CD14-positive monocyte (primary cell): ENCODE data around the gene IPO4. TPM values are rescaled to one million over a fixed set of nuclear protein-coding genes. Genes with fewer than 3 reads are reported as not detected.

Experiments used
- DNase-seq, 3 donors: peaks; one replicate each; pipeline ENCODE4 v3.0.0-alpha.2; 2011 to 2022
- H2AFZ ChIP-seq: 2 replicates; pipeline ENCODE4 v1.6.0; 2012; ENCODE audit warnings: mild to moderate bottlenecking, low read depth, low read length, inconsistent platforms; ENCODE audit not compliant: insufficient read depth, poor library complexity, severe bottlenecking
- H3K27ac ChIP-seq, 2 donors: 1 replicate in 1 of 2; 2 replicates in 1 of 2; pipeline ENCODE4 v1.5.1; 2012 to 2013; ENCODE audit warnings: low read length in 2 of 2, control low read depth in 1 of 2, inconsistent platforms in 1 of 2, low read depth in 1 of 2, mild to moderate bottlenecking in 1 of 2
- H3K27me3 ChIP-seq, 2 donors: one replicate each; pipeline versions ENCODE4 v1.6.0 to v1.6.1; 2011 to 2013; ENCODE audit warnings: low read length in 2 of 2; ENCODE audit not compliant: control insufficient read depth in 2 of 2, insufficient read depth in 2 of 2
- H3K36me3 ChIP-seq, 2 donors: replicated peaks in 1 of 2; 1 replicate in 1 of 2; 2 replicates in 1 of 2; pipeline versions ENCODE4 v1.5.1 to v1.6.1; 2012 to 2013; ENCODE audit warnings: low read length in 2 of 2, control low read depth in 1 of 2, inconsistent platforms in 1 of 2, mild to moderate bottlenecking in 1 of 2; ENCODE audit not compliant: insufficient read depth in 2 of 2, control insufficient read depth in 1 of 2
- H3K4me1 ChIP-seq, 2 donors: 1 replicate in 1 of 2; 2 replicates in 1 of 2; pipeline versions ENCODE4 v1.5.1 to v1.6.1; 2012 to 2013; ENCODE audit warnings: low read length in 2 of 2, control low read depth in 1 of 2, inconsistent platforms in 1 of 2, mild to moderate bottlenecking in 1 of 2, moderate library complexity in 1 of 2; ENCODE audit not compliant: insufficient read depth in 2 of 2, control insufficient read depth in 1 of 2
- H3K4me2 ChIP-seq: replicated peaks from 2 replicates; pipeline ENCODE3; 2012; ENCODE audit warnings: low read length, moderate library complexity, mild to moderate bottlenecking; ENCODE audit not compliant: poor library complexity, severe bottlenecking; ENCODE audit errors: extremely low read depth
- H3K4me3 ChIP-seq, 3 experiments: fragments of 200-600 bp in 1 of 3; sonication (generic) in 1 of 3; replicated peaks in 1 of 3; 1 replicate in 2 of 3; 2 replicates in 1 of 3; pipeline ENCODE4 v1.5.1; 2011 to 2013; ENCODE audit warnings: low read length in 3 of 3, mild to moderate bottlenecking in 3 of 3, control low read depth in 2 of 3, low read depth in 2 of 3, inconsistent platforms in 1 of 3, moderate library complexity in 1 of 3
- H3K79me2 ChIP-seq: 2 replicates; pipeline ENCODE4 v1.6.0; 2012; ENCODE audit warnings: mild to moderate bottlenecking, control low read depth, inconsistent platforms, low read length, moderate library complexity; ENCODE audit not compliant: insufficient read depth
- H3K9ac ChIP-seq: 2 replicates; pipeline ENCODE4 v1.6.0; 2017; ENCODE audit warnings: low read length, mild to moderate bottlenecking; ENCODE audit not compliant: insufficient read depth, poor library complexity, severe bottlenecking
- H3K9me3 ChIP-seq, 2 donors: replicated peaks in 1 of 2; 1 replicate in 1 of 2; 2 replicates in 1 of 2; pipeline versions ENCODE4 v1.5.1 to v1.6.1; 2012 to 2013; ENCODE audit warnings: low read length in 2 of 2, control low read depth in 1 of 2; ENCODE audit not compliant: control insufficient read depth in 1 of 2, insufficient read depth in 1 of 2
- H4K20me1 ChIP-seq: 2 replicates; pipeline ENCODE4 v1.6.0; 2012; ENCODE audit warnings: mild to moderate bottlenecking, low read length, control low read depth, moderate library complexity; ENCODE audit not compliant: insufficient read depth
- H3K27ac Mint-ChIP-seq, 7 donors: one replicate each; pipeline ENCODE4 v1.8.0; 2020; ENCODE audit warnings: mild to moderate bottlenecking in 7 of 7, mixed read lengths in 7 of 7, moderate library complexity in 6 of 7, inconsistent platforms in 2 of 7
- H3K27me3 Mint-ChIP-seq, 3 donors: one replicate each; pipeline ENCODE4 v1.8.0; 2021 to 2022; ENCODE audit warnings: low read depth in 3 of 3, mild to moderate bottlenecking in 3 of 3, mixed read lengths in 3 of 3, moderate library complexity in 3 of 3, inconsistent platforms in 1 of 3
- H3K36me3 Mint-ChIP-seq, 2 donors: one replicate each; pipeline ENCODE4 v1.8.0; 2020; ENCODE audit warnings: mixed read lengths in 2 of 2, inconsistent platforms in 1 of 2, mild to moderate bottlenecking in 1 of 2
- H3K4me1 Mint-ChIP-seq: one replicate; pipeline ENCODE4 v1.8.0; 2020; ENCODE audit warnings: mild to moderate bottlenecking, mixed read lengths
- H3K4me3 Mint-ChIP-seq, 2 donors: one replicate each; pipeline ENCODE4 v1.8.0; 2020; ENCODE audit warnings: mild to moderate bottlenecking in 2 of 2, mixed read lengths in 2 of 2, moderate library complexity in 1 of 2
- H3K9me3 Mint-ChIP-seq, 7 donors: one replicate each; pipeline ENCODE4 v1.8.0; 2020 to 2022; ENCODE audit warnings: mixed read lengths in 7 of 7, mild to moderate bottlenecking in 6 of 7, moderate library complexity in 6 of 7, inconsistent platforms in 2 of 7
- WGBS: methylation state at CpG from one replicate; pipeline ENCODE4 v1.1.5; 2013; ENCODE audit warnings: missing lambda C conversion rate; ENCODE audit not compliant: insufficient coverage; 5-methylcytosine and 5-hydroxymethylcytosine counted together
- intact Hi-C, 2 donors: fragments of 100-400 bp; cut with micrococcal nuclease; formaldehyde crosslinking; loops; one replicate each; pipeline versions ENCODE4 v1.15.0 to v1.15.1; 2023
- polyA plus RNA-seq, 3 donors: library from polyadenylated mRNA; depleted of rRNA in 1 of 3; unstranded in 2 of 3; stranded (reverse) in 1 of 3; fragments of 300-500 nt in 2 of 3; fragments of >200 nt in 1 of 3; fragmentation: Illumina TruSeq in 2 of 3; gene quantifications; 1 replicate in 2 of 3; 2 replicates in 1 of 3; pipeline ENCODE4 v1.2.3, GENCODE V29; 2012 to 2021
- TF ChIP-seq, protein P1 (sequence below): fragments of 200-600 bp; IDR thresholded peaks from one replicate; pipeline ENCODE4 v1.8.0; 2022; ENCODE audit warnings: antibody characterized with exemption, mild to moderate bottlenecking

The IPO4 gene
- polyA plus RNA-seq, 3 donors = 4.1 to 14.2 (median 4.3) TPM

DNA sequence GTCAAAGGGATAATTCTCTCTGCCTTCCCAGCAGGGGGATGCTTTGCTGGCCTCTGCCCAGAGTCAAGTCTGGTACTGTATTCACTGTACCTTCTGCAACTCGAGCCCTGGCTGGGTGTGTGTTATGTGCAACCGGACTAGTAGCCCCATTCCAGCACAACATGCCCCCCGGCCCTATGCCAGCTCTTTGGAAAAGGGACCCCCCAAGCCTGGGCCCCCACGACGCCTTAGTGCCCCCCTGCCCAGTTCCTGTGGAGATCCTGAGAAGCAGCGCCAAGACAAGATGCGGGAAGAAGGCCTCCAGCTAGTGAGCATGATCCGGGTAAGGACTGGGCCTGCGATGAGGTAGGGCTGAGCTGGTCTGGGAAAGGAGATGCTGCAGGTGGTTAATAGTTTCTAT lies 38.0 kb downstream of the IPO4 start:
- Histone ChIP-seq H3K9ac (no peak overlapping the region), H3K4me2 (no peak overlapping the region), H2AFZ (no peak overlapping the region), H3K36me3 (peaks cover 57 to 63% of the 10 kb centered on the region in 2 donors), H3K9me3 (no peaks in the 10 kb centered on the region), H3K4me3 (no peak overlapping the region), H3K27ac (peak overlapping the region in 1 of 2 donors; percentile 26), H3K79me2 (peaks cover 57% of the 10 kb centered on the region), H4K20me1 (peaks cover 53% of the 10 kb centered on the region), H3K4me1 (peaks cover 18 to 26% of the 10 kb centered on the region in 2 donors), H3K27me3 (no peaks in the 10 kb centered on the region)
- H3K27ac Mint-ChIP-seq = peak overlapping the region in 1 of 7 donors; percentile 58
- 98% methylated on average over 7 of the region's 9 CpGs for WGBS
- peak in 1 of 3 donors; percentile 2 for DNase-seq
- peak overlapping the region in 1 of 2 donors; percentile 6 for H3K4me3 Mint-ChIP-seq
- intact Hi-C loops = no loop called here
- H3K36me3 Mint-ChIP-seq = peaks cover 55 to 69% of the 10 kb centered on the region in 2 donors
- peaks cover 0 to 2% (median 0%) of the 10 kb centered on the region in 3 donors for H3K27me3 Mint-ChIP-seq
- H3K9me3 Mint-ChIP-seq = no peaks in the 10 kb centered on the region
- H3K4me1 Mint-ChIP-seq = peaks cover 27% of the 10 kb centered on the region
- TF ChIP-seq, protein P1, sequence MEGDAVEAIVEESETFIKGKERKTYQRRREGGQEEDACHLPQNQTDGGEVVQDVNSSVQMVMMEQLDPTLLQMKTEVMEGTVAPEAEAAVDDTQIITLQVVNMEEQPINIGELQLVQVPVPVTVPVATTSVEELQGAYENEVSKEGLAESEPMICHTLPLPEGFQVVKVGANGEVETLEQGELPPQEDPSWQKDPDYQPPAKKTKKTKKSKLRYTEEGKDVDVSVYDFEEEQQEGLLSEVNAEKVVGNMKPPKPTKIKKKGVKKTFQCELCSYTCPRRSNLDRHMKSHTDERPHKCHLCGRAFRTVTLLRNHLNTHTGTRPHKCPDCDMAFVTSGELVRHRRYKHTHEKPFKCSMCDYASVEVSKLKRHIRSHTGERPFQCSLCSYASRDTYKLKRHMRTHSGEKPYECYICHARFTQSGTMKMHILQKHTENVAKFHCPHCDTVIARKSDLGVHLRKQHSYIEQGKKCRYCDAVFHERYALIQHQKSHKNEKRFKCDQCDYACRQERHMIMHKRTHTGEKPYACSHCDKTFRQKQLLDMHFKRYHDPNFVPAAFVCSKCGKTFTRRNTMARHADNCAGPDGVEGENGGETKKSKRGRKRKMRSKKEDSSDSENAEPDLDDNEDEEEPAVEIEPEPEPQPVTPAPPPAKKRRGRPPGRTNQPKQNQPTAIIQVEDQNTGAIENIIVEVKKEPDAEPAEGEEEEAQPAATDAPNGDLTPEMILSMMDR = no peak

DNA sequence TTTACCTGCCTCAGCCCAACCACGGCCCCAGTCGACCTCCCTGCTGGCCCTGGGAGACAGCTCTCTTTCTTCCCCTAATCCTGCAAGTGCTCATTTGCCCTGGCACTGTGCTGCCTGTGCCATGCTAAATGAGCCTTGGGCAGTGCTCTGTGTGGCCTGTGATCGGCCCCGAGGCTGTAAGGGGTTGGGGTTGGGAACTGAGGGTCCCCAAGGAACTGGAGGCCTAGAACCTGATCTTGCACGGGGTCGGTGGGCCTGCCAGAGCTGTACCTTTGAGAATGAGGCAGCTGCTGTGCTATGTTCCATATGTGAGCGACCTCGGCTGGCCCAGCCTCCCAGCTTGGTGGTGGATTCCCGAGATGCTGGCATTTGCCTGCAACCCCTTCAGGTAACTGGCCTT lies 38.6 kb downstream of the IPO4 start:
- WGBS = 98% methylated on average over 7 of the region's 9 CpGs
- peaks cover 62% of the 10 kb centered on the region for H3K79me2 ChIP-seq
- H3K27ac Mint-ChIP-seq = peak overlapping the region in 2 of 7 donors; percentile 3 to 63
- H3K9ac ChIP-seq = no peak overlapping the region
- DNase-seq = peak in 1 of 3 donors; percentile 2
- H3K4me3 ChIP-seq = no peak overlapping the region
- peaks cover 54 to 64% of the 10 kb centered on the region in 2 donors for H3K36me3 Mint-ChIP-seq
- H2AFZ ChIP-seq = no peak overlapping the region
- no peaks in the 10 kb centered on the region for H3K9me3 Mint-ChIP-seq
- no peak overlapping the region for H3K4me3 Mint-ChIP-seq
- no peaks in the 10 kb centered on the region for H3K27me3 ChIP-seq
- H3K4me1 ChIP-seq = peaks cover 23 to 31% of the 10 kb centered on the region in 2 donors
- H3K9me3 ChIP-seq = no peaks in the 10 kb centered on the region
- H3K27ac ChIP-seq = peak overlapping the region in 1 of 2 donors; percentile 26
- peaks cover 30% of the 10 kb centered on the region for H3K4me1 Mint-ChIP-seq
- H3K27me3 Mint-ChIP-seq = peaks cover 0 to 2% (median 0%) of the 10 kb centered on the region in 3 donors
- peaks cover 52 to 58% of the 10 kb centered on the region in 2 donors for H3K36me3 ChIP-seq
- intact Hi-C loops = no loop called here
- no peak overlapping the region for H3K4me2 ChIP-seq
- H4K20me1 ChIP-seq = peaks cover 59% of the 10 kb centered on the region
- TF ChIP-seq, protein P1 = no peak
